Breast epithelium (tissue), 3 donors: ENCODE results near the gene MICOS13.

Experiments used
- POLR2A ChIP-seq: fragments of 450-650 bp; IDR thresholded peaks from one replicate; pipeline ENCODE4 v1.6.1; 2016; ENCODE audit warnings: antibody characterized with exemption, mild to moderate bottlenecking, moderate library complexity
- TF ChIP-seq, protein P1 (sequence below), 3 donors: fragments of 450-650 bp; IDR thresholded peaks; one replicate each; pipeline ENCODE4 v1.5.1; 2016 to 2017; ENCODE audit warnings: antibody characterized with exemption in 3 of 3, mild to moderate bottlenecking in 3 of 3, moderate library complexity in 3 of 3

DNA sequence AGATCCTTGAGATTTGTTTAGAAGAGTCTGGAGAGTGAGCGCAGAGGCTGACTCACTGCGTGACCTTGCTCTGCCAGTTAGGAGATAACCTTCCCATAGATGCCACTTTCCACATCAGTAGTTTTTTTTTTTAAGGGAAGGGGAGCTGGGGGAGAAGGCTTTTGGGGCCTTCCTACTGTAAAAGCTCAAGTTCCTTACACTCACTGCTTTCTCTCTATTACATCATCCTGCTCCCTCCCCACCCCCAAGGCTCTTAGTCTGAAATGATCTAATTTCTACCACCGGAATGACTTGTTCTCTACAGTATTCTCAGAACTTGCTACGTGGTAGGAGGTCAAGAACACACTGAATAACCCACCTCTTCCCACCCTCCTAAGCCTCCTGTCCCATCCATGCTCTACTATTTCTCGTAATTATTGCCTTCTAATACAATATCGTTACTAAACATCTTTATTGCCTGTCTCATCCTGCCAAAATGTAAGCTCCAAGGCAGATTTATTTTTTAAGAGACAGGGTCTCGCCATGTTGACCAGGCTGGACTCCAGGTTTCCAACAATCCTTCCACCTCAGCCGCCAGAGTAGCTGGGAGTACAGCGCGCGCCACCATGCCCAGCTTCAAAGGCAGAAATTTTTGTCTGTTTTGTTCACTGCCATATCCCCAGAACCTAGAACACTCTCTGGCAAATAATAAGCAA lies 38.4 kb upstream of the MICOS13 start:
- TF ChIP-seq, protein P1, sequence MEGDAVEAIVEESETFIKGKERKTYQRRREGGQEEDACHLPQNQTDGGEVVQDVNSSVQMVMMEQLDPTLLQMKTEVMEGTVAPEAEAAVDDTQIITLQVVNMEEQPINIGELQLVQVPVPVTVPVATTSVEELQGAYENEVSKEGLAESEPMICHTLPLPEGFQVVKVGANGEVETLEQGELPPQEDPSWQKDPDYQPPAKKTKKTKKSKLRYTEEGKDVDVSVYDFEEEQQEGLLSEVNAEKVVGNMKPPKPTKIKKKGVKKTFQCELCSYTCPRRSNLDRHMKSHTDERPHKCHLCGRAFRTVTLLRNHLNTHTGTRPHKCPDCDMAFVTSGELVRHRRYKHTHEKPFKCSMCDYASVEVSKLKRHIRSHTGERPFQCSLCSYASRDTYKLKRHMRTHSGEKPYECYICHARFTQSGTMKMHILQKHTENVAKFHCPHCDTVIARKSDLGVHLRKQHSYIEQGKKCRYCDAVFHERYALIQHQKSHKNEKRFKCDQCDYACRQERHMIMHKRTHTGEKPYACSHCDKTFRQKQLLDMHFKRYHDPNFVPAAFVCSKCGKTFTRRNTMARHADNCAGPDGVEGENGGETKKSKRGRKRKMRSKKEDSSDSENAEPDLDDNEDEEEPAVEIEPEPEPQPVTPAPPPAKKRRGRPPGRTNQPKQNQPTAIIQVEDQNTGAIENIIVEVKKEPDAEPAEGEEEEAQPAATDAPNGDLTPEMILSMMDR (IDR thresholded peaks at IDR 0.05), result no peak
- TF ChIP-seq POLR2A, result no peak
